Measurements from ENCODE around the gene SUPT20HL2. TPM values are rescaled to one million over a fixed set of nuclear protein-coding genes. Genes with fewer than 3 reads are reported as not detected.

The SUPT20HL2 gene
- total and polyA plus RNA-seq, 10 of the 15 experiments (the other 5 are each of a cell fraction or from before 2014, with no cell fraction given), result not detected

GRCh38 chrX:24301060-24301459 is 12.8 kb downstream of the SUPT20HL2 start (continued):
- TF ChIP-seq ZNF687 (IDR thresholded peaks at IDR 0.05) (no peak), NR2C2 (IDR thresholded peaks at IDR 0.05; ENCODE audit: borderline replicate concordance, control insufficient read depth, insufficient read length, low read depth) (no peak), LARP7 (IDR thresholded peaks at IDR 0.05) (no peak), MEF2A (IDR thresholded peaks at IDR 0.05; ENCODE audit: insufficient read depth, low read depth, low read length) (no peak), WRNIP1 (IDR thresholded peaks at IDR 0.05; ENCODE audit: borderline replicate concordance, low read depth, low read length) (no peak), SP1 (IDR thresholded peaks at IDR 0.05; ENCODE audit: low read depth, low read length) (no peak)

- Histone ChIP-seq H3K4me1 (ENCODE audit: control insufficient read depth, insufficient read depth, low read length) (no peaks in the 10 kb centered on the region), H3K4me2 (ENCODE audit: control insufficient read depth, insufficient read depth) (no peak overlapping the region), H3K27ac (ENCODE audit: control insufficient read depth, insufficient read depth) (no peak overlapping the region), H3K27me3 (replicated peaks in 1 of 2; ENCODE audit: control insufficient read depth in 2 of 2, insufficient read depth in 2 of 2, low read length in 1 of 2) (no peaks in the 10 kb centered on the region), H3K9ac (ENCODE audit: control insufficient read depth, insufficient read depth, low read length) (no peak overlapping the region), H4K20me1 (ENCODE audit: control insufficient read depth, insufficient read depth) (no peaks in the 10 kb centered on the region), H3K36me3 (ENCODE audit: control insufficient read depth in 2 of 2, insufficient read depth in 2 of 2, low read length in 1 of 2) (no peaks in the 10 kb centered on the region), H2AFZ (ENCODE audit: control insufficient read depth, low read depth, low read length) (no peak overlapping the region), H3K79me2 (ENCODE audit: control insufficient read depth, insufficient read depth, low read length) (no peaks in the 10 kb centered on the region), H3K9me3 (replicated peaks; ENCODE audit: control insufficient read depth, insufficient read depth, low read length) (no peaks in the 10 kb centered on the region), H3K4me3 (no peak overlapping the region)
- no peak for DNase-seq (ENCODE audit: low read depth, low spot score)
- SMC1A ChIA-PET (ENCODE audit: uncharacterized antibody, unreplicated experiment), result no interaction called here
- POLR2A ChIA-PET, result no interaction called here
- in situ Hi-C loops (cut with MboI) (no loop called here), intact Hi-C loops (cut with micrococcal nuclease; ENCODE audit: unreplicated experiment) (no loop called here)
- 37% methylated on average over 3 of the region's 3 CpGs for WGBS (ENCODE audit: insufficient coverage, insufficient replicate concordance, low lambda C conversion rate, missing lambda C conversion rate)
- TF ChIP-seq CREB1 (IDR thresholded peaks at IDR 0.05; ENCODE audit: low read depth) (no peak), FOS (IDR thresholded peaks at IDR 0.05; ENCODE audit: borderline replicate concordance, extremely low read depth, insufficient read length) (no peak), MTA2 (IDR thresholded peaks at IDR 0.05; ENCODE audit: low read depth) (no peak), CBX3 (IDR thresholded peaks at IDR 0.05; ENCODE audit: borderline replicate concordance, low read depth) (no peak), PBX3 (IDR thresholded peaks at IDR 0.05; ENCODE audit: insufficient replicate concordance, low read depth, low read length) (no peak), WRNIP1 (IDR thresholded peaks at IDR 0.05; ENCODE audit: borderline replicate concordance, low read depth, low read length) (no peak), KAT2A (conservative IDR thresholded peaks at IDR 0.05; ENCODE audit: control insufficient read depth, low read depth, low read length) (no peak), MXI1 (IDR thresholded peaks at IDR 0.05; ENCODE audit: low read depth, low read length) (no peak), ATF7 (IDR thresholded peaks at IDR 0.05; ENCODE audit: low read depth) (no peak), MYC (IDR thresholded peaks at IDR 0.05; ENCODE audit: insufficient read depth, insufficient read length, insufficient replicate concordance, low read length, severe bottlenecking) (no peak), JUND (IDR thresholded peaks at IDR 0.05; ENCODE audit: low read depth, low read length) (no peak), SMARCA5 (IDR thresholded peaks at IDR 0.05) (no peak)
- no peak for FAIRE-seq
- CTCF ChIA-PET, result no interaction called here
- ATAC-seq, result no peak
- BruUV-seq (replicated peaks), result no TSS peak
- RAD21 ChIA-PET (ENCODE audit: unreplicated experiment), result no interaction called here
These were observed 15.7 kb downstream of the SUPT20HL2 start for GRCh38 chrX:24298191-24298590.
